HG03457 (cell line): Measurements from ENCODE around the gene CMSS1.
"Not testable (repeated sequence)": the region's sequence is repeated elsewhere in the genome, so short reads cannot be mapped to it uniquely, and the experiment has no call there.

Source experiments
- ATAC-seq: cut with Tn5 transposase; IDR thresholded peaks from one replicate; pipeline ENCODE4 v1.9.1; 2021; ENCODE audit warnings: moderate number of reproducible peaks; ENCODE audit not compliant: unreplicated experiment

The CMSS1 gene

DNA sequence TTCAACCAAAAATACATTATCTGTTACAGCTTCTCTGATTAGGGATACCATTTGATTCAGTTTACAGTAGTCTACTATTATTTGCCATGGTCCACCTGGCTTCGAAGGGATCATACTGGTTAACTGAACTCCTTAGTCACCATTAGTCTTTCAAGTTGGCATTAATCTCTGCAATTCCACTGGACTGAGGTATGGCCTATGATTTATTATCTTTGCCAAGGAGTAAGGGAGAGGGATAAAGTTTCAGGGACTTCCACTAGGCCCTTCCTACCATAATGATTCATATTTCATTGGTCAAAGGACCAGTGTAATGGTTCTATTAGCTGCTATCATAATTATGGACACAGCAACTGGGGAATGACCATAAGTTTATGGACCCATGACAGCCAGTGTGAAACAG lies 7.3 kb upstream of the CMSS1 start:
- no peak for ATAC-seq

GRCh38 chr3:99817047-99817436 lies 620 bp upstream of the CMSS1 start:
- no peak for ATAC-seq

GRCh38 chr3:99818818-99819217 lies 1.2 kb downstream of the CMSS1 start:
- no peak for ATAC-seq

DNA sequence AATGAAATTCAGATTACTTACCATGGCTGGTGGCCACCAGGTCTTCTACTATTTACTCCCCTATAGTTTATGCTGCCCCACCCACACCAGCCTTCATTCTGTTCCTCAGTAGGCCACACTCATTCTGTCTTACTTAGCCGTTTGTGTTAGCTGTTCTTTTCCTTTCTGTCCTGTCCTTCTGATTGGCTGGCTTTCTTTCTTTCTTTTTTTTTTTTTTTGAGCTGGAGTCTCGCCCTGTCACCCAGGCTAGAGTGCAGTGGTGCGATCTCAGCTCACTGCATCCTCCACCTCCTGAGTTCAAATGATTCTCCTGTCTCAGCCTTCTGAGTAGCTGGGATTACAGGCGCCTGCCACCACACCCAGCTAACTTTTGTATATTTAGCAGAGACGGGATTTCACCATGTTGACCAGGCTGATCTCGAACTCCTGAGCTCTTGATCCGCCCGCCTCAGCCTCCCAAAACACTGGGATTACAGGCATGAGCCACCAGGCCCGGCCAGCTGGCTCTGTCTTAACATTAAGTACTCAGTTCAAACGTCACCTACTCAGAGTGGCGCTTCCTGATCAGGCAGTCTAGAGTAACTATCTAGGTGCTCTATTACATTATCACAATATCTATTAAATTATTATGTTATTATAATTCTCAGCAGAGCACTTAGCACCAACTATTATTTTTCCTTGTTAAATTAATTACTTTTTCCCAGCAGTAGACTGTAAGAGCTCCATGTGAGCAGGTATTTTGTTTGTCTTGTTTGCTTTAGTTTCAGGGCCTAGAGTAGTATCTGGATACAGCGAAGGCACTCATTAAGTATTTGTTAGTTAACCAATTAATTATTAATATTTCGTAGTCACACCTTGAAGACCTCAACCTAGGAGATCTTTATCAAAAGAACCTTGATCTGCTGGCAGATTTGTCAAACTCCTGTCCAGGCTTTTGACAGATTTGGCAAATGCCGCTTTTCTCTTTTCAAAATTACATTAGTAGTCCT lies 6.4 kb downstream of the CMSS1 start:
- ATAC-seq = no peak

DNA sequence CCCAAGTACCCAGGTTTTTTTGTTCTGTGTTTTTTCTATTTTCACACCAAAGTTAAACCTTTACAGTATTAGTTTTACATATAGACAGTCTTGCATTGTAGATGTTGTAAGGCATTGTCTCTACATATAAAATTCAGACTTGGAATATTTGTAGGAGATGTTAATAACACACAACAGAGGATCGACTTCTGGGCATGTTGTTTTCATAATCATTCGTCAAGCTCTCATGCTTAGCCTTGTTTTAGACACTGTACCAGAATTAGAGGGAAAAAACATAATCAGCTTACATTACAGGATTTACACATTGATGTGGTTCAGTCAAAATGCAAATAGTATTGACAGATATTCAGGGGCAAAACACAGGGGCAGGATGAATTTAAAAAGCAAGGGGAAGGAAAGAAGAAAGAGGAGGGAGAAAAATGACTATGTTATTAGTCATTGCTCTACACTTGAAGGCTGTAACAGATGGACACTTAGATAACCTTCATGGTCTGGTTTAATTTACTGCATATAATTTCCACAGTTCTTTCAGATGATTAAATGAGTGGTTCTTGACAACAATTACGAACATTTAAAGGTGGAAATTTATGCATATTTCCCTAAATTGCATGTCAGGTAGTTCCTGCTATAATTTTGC lies 7.5 kb downstream of the CMSS1 start:
- no peak for ATAC-seq

GRCh38 chr3:99829844-99830243 lies 12.2 kb downstream of the CMSS1 start:
- ATAC-seq = no peak

DNA sequence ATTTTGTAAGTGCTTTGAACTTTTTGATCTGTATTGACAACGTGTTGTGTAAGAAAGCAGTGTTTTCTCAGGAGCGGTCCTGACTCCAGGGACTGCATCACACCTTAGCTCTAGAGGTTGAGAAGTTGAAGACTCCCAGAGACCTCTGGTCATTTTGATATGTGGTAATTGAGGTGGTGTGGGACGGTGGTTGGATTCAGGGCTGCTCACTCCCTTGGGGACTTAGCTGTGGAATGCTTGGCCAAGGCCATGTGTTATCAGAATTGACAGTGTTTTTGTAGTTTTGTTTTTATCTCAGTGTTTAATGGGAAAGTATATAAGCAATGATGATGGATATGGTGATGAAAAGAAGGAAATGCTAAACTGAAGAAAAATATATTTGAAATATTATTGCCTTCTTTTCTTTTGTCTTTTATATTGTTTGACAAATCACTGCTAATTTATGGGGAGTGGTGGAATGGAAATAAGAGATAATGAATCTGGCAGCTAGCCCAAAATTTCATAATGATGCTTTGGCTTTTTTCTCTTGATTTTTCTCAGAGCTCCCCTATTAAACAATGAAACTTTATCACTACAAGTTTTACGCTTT lies 16.0 kb downstream of the CMSS1 start:
- ATAC-seq = no peak

DNA sequence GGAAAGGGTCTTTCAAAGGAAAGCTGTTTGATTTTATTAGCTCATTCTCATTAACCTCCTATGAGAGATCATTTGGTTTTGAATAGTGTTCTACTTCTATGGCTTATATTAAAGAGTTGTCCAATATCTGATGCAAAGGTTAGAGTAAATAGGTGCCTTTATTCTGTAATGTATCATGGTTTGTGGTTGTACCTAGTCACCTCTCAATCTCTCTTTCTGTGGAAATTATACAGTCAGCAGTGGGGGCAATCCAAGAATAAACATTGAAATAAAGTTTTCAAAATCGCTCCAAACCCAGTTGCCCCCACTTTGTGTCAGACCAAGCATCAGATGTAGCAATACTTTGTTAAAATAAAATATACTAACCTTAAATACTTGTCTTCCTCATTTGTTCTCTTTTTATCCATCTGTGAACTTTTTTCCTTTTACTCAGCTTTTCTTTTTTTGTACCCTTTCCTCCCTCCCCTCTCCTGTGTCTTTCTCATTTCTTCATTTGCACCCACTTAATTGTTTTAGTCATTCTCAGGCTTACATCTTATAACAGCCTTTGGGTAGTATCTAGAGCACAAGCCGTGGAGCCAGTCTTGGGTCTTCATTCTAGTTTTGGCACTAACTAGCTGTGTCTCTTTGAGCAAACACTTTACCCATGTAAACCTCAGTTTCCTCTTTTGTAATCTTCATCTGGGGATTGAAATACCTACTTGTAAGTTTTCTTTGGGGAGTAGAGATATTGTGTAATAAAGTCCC lies 16.7 kb downstream of the CMSS1 start:
- no peak for ATAC-seq

GRCh38 chr3:99836681-99837080 lies 19.0 kb downstream of the CMSS1 start:
- ATAC-seq = no peak

DNA sequence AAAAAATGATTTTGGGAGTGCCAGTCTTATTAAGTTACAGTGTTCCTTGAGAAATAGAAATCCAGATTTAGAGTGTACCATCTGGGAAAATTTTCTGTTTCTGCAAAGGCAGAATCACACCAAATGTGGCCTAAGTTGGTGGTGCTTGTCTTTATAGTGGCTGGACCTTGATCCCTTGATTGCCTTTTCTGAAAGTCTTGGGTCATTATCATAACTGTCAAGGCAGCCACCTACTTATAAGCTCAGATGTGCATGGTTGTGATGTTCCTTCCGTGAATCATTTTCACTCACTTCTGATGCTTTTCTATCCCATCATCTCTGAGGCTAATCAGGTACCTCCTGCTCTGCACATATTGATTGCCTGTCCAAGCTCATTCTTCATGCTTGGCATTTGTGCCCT lies 20.1 kb downstream of the CMSS1 start:
- no peak for ATAC-seq

DNA sequence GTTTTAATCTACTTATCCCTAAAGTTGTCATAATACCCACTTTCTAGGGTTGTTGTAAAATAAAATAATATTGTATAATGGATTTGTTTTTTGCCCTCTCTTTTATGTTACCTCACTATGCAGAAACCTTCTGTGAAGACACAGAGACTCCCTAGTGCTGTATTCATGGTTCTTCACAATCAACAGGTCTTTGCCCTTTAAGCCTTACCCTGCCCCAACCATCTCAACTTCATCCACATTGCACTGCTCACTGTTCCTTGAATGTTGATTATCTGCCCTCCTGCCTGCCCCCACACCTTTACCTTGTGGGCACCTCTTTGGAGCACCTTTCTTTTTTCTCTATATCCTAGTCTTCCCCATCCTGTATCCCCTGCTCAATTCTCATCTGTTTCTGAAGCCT lies 21.1 kb downstream of the CMSS1 start:
- ATAC-seq = no peak

- no peak for ATAC-seq
These were observed 22.0 kb downstream of the CMSS1 start for GRCh38 chr3:99839613-99840012.

- not testable (repeated sequence) for ATAC-seq
These were observed 24.3 kb downstream of the CMSS1 start for GRCh38 chr3:99841949-99842348.

GRCh38 chr3:99842826-99843589 lies 25.3 kb downstream of the CMSS1 start:
- peak; percentile 53 for ATAC-seq

GRCh38 chr3:99843590-99844258 lies 26.1 kb downstream of the CMSS1 start:
- no peak for ATAC-seq

DNA sequence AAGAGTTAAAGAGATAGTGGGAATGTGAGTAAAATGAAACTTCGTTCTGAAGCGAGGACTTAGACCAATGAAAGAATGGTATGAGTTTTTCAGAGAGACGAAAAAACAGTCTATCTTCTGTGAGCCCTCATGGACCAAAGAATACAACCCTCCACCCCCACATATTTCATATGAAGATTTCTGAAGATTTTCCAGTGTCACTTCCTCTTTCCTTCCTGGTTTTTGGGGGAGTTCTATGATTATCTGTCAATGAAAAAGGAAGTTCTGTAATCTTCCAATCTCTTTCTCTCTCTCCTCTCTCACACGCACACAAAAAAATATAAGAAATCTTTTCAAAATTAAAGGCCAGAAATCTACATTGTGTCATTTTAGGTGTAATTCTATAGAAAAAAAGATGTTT lies 27.7 kb downstream of the CMSS1 start:
- no peak for ATAC-seq

DNA sequence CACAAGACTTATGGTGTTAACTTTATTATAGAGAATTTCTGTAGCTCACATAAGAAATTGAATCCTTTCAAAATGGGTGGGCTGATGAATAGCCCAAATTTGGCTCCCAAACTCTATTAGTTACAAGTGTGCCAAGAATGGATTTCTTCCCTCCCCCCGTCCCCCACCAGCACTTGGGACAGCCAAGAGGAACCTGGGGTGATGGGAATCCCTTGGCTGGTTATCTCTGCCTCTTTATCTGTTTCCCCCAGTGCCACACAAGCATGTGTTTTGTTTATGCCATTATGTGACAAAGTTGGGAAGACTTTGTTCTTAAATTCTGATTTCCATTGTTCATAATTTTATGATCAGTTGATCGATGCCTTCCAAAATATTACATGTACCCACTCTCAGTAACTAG lies 28.3 kb downstream of the CMSS1 start:
- no peak for ATAC-seq

DNA sequence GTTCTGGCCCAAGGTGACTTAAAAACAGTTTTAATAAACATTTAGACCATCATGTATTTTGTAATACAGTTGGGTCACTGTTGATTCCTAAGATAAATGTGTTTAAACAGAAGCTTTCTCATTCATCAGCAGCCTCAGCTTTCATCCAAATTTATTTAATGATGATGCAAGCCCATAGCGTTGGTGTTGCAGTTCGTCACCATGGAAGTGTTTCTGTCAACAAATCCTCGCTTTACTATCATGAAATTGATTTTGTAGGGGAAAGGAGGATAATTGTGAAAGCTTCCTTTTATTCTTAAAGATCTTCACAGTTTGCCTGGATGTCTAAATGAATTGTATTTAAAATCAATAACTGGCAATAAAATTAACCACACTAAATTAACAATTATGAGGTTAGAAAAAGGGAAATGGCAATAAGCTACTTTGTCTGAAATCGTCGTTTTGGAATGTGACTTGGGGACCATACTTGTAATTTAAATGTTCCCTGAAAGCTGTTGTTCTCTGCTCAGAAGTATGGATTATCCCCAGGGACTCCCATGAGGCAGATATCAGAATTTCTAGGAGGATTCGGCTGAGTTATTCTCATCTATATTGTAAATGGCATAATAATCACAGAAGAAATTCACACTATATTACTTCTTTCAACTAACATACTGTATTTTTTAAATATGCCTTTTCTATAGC lies 29.0 kb downstream of the CMSS1 start:
- ATAC-seq = no peak

DNA sequence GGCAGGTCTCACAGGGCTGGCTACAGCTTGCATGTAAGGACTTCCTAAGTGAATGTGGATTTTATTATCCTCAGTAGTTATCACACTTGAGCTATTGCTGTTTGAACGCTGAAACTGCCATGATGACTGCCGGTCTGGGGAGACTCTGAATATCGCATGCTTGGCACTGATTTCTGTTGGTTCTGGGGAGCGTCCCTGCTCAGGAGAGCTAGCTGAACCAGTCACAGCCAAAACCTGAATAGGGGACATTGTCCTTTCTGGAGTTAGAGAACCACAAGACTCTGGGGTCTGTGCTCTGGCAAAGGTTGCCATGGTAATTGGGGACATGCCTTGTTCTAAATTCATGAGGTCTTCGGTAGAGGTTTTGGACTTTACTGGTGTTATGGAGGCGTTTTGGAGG lies 30.8 kb downstream of the CMSS1 start:
- no peak for ATAC-seq
